Upper lobe of right lung (tissue), 1 donor: ENCODE measurements around the gene PC. TPM values are rescaled to one million over a fixed set of nuclear protein-coding genes. Genes with fewer than 3 reads are reported as not detected.

Experiments
- ATAC-seq: fragments of 200-7000 bp; cut with Tn5 transposase; one replicate; pipeline ENCODE4 v1.9.1; 2020; ENCODE audit warnings: mild to moderate bottlenecking, moderate library complexity
- DNase-seq: peaks from one replicate; pipeline ENCODE4 v3.0.0-alpha.2; 2020
- H3K27ac ChIP-seq: fragments of 200-600 bp; one replicate; pipeline ENCODE4 v1.8.0; 2022
- H3K27me3 ChIP-seq: fragments of 200-600 bp; one replicate; pipeline ENCODE4 v1.8.0; 2022; ENCODE audit warnings: mild to moderate bottlenecking
- H3K36me3 ChIP-seq: fragments of 200-600 bp; one replicate; pipeline ENCODE4 v1.8.0; 2022
- H3K4me1 ChIP-seq: fragments of 200-600 bp; one replicate; pipeline ENCODE4 v1.8.0; 2022
- H3K4me3 ChIP-seq: fragments of 200-600 bp; one replicate; pipeline ENCODE4 v1.8.0; 2022; ENCODE audit warnings: mild to moderate bottlenecking
- H3K9me3 ChIP-seq: fragments of 200-600 bp; one replicate; pipeline ENCODE4 v1.8.0; 2022
- CTCF ChIP-seq: fragments of 200-600 bp; IDR thresholded peaks from one replicate; pipeline ENCODE4 v1.8.0; 2022; ENCODE audit warnings: antibody characterized with exemption
- intact Hi-C: fragments of 100-400 bp; cut with DNase I; formaldehyde crosslinking; loops from one replicate; pipeline ENCODE4 v1.11.0; 2022
- total RNA-seq: library from RNA; stranded (reverse); fragmentation: NEBNext Ultra II Directional; extraction: Animal tissue kit (Norgen Biotek cat#: 25700); gene quantifications from one replicate; pipeline ENCODE4 v1.2.1, GENCODE V29; 2021
- donor health status: DM: no; HTN: yes; CAD: no; lungs with severe emphysema.

PC gene
- total RNA-seq, 1 donor from 2014 or later = 12.7 TPM

DNA sequence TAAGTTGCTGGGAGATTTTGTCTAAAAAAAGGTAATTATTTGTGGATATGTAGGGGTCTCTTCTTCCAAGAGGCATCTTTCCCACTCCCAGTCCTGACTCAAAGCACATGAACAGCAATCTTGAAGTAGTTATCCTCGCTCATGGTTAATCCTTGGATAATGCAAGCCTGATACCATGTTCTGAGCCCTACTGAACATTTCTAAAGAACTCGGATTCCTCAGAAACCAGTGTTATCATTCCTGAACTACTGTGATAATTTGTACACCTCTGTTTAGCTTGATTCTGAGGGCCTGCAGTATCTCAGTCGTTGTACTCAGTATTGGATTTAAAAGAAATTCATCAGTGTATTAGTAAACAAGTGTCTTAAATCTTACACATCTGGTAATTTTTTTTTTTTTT is 137.3 kb downstream of the PC start:
- Histone ChIP-seq H3K9me3 (no peaks in the 10 kb centered on the region), H3K27ac (no peak overlapping the region), H3K4me1 (no peaks in the 10 kb centered on the region), H3K36me3 (no peaks in the 10 kb centered on the region), H3K27me3 (no peaks in the 10 kb centered on the region), H3K4me3 (no peak overlapping the region)
- DNase-seq (no peak), ATAC-seq (no peak)
- intact Hi-C loops = no loop called here
- TF ChIP-seq CTCF = no peak

DNA sequence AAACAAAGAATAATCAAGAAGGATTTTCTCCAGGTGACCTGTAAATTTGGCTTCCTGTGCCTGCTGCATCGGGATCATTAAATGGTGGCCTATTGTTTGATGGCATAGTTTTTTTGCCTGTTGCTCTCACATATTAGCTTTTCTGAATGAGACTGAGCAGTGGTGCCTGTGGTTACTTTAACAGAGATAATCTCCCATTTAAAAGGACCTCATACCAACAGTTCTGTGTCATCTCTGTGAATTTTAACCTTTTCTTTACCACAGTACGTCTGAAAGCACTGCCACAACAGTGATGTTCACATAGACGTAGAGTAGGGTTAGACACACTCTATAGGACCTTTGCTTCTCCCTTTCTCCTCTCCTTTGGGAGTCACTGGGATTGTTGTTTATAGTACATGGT is 137.8 kb downstream of the PC start:
- H3K27ac ChIP-seq = no peak overlapping the region
- no peaks in the 10 kb centered on the region for H3K4me1 ChIP-seq
- DNase-seq (no peak), ATAC-seq (no peak)
- no peak for TF ChIP-seq CTCF
- H3K9me3 ChIP-seq = no peaks in the 10 kb centered on the region
- H3K36me3 ChIP-seq = no peaks in the 10 kb centered on the region
- H3K27me3 ChIP-seq = no peaks in the 10 kb centered on the region
- intact Hi-C loops = no loop called here
- H3K4me3 ChIP-seq = no peak overlapping the region

DNA sequence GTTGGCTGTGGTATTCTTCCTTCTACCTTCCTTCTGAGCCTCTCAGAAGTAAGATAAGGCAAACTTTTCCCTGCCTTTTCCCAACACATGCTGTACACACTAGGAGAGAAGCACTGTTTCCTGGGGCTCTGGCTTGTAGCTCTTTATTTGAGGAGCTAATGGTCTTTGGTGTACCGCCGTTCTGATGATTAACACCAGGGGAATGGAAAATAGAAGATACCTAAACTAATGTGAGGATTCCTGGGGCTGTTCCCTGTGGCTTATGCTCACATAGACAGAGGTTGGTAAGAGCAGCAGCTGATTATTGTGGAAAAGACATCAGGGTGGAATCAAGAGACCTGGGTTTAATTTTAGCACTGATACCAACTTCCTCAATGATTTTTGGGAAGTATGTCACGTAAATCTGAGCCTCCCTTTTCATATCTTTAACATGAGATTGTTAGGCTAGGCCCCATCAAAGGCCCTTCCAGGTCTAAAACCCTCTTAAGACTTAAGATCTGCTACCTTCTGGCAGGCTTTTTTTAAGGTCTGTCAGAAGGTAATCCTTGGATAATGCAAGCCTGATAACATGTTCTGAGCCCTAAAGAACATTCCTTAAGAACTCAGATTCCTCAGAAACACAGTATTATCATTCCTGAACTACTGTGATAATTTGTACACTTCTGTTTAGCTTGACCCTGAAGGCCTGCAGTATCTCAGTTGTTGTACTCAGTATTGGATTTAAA is 139.8 kb downstream of the PC start:
- ATAC-seq = no peak
- Histone ChIP-seq H3K9me3 (no peaks in the 10 kb centered on the region), H3K4me3 (no peak overlapping the region), H3K36me3 (no peaks in the 10 kb centered on the region), H3K4me1 (no peaks in the 10 kb centered on the region), H3K27me3 (no peaks in the 10 kb centered on the region), H3K27ac (no peak overlapping the region)
- intact Hi-C loops = no loop called here
- no peak for TF ChIP-seq CTCF
- no peak for DNase-seq

- intact Hi-C loops = no loop called here
Measured at GRCh38 chr11:66815646-66816045, 142.5 kb downstream of the PC start.

GRCh38 chr11:66814678-66815077 is 143.5 kb downstream of the PC start:
- no peak for TF ChIP-seq CTCF
- no peak for DNase-seq
- Histone ChIP-seq H3K9me3 (no peaks in the 10 kb centered on the region), H3K4me3 (no peak overlapping the region), H3K27me3 (no peaks in the 10 kb centered on the region), H3K27ac (no peak overlapping the region), H3K36me3 (no peaks in the 10 kb centered on the region), H3K4me1 (no peaks in the 10 kb centered on the region)
- no peak for ATAC-seq
- intact Hi-C loops = no loop called here

More at GRCh38 chr11:66815646-66816045, 142.5 kb downstream of the PC start:
- H3K4me1 ChIP-seq = no peaks in the 10 kb centered on the region
- H3K9me3 ChIP-seq = no peaks in the 10 kb centered on the region
- DNase-seq (no peak), ATAC-seq (no peak)
- no peak overlapping the region for H3K27ac ChIP-seq
- H3K27me3 ChIP-seq = no peaks in the 10 kb centered on the region
- TF ChIP-seq CTCF = no peak
- no peaks in the 10 kb centered on the region for H3K36me3 ChIP-seq
- no peak overlapping the region for H3K4me3 ChIP-seq
